ENCODE results near the gene PTPN21.

Gene PTPN21

GRCh38 chr14:88547386-88547780 is 7.4 kb downstream of the PTPN21 start:
- H2AFZ ChIP-seq (ENCODE audit: low read length), result no peak overlapping the region
- no peak for TF ChIP-seq EZH2phosphoT487 (IDR thresholded peaks at IDR 0.05; ENCODE audit: low read length)
- no peak for TF ChIP-seq EZH2 (optimal IDR thresholded peaks at IDR 0.05; ENCODE audit: low read depth, low read length)
- H3K4me1 ChIP-seq (ENCODE audit: low read length), result no peaks in the 10 kb centered on the region
- H3K27me3 ChIP-seq (replicated peaks; ENCODE audit: insufficient read depth, low read length), result no peaks in the 10 kb centered on the region
- H4K20me1 ChIP-seq (ENCODE audit: insufficient read depth, low read length), result no peaks in the 10 kb centered on the region
- no peaks in the 10 kb centered on the region for H3K9me3 ChIP-seq (replicated peaks; ENCODE audit: insufficient read depth, low read length)
- H3K9ac ChIP-seq (ENCODE audit: low read length), result no peak overlapping the region
- no peak overlapping the region for H3K4me2 ChIP-seq (ENCODE audit: low read depth, low read length)
- H3K36me3 ChIP-seq (replicated peaks; ENCODE audit: insufficient read depth, low read length), result no peaks in the 10 kb centered on the region
- no peaks in the 10 kb centered on the region for H3F3A ChIP-seq (ENCODE audit: insufficient read depth, low read length)
- H3K27ac ChIP-seq (ENCODE audit: low read length), result no peak overlapping the region
- no peak for DNase-seq
- no peaks in the 10 kb centered on the region for H3K79me2 ChIP-seq (ENCODE audit: low read length)
- no peak overlapping the region for H3K4me3 ChIP-seq (ENCODE audit: low read length)
- no peaks in the 10 kb centered on the region for H3K9me2 ChIP-seq (replicated peaks; ENCODE audit: insufficient read depth, low read length)

- no peaks in the 10 kb centered on the region for H3K36me3 ChIP-seq (replicated peaks; ENCODE audit: insufficient read depth, low read length)
- H3K27ac ChIP-seq (ENCODE audit: low read length), result no peak overlapping the region
- no peak overlapping the region for H3K9ac ChIP-seq (ENCODE audit: low read length)
- no peak overlapping the region for H3K4me2 ChIP-seq (ENCODE audit: low read depth, low read length)
- H3K9me3 ChIP-seq (replicated peaks; ENCODE audit: insufficient read depth, low read length), result no peaks in the 10 kb centered on the region
- H3K4me3 ChIP-seq (ENCODE audit: low read length), result no peak overlapping the region
- H4K20me1 ChIP-seq (ENCODE audit: insufficient read depth, low read length), result no peaks in the 10 kb centered on the region
- H3K4me1 ChIP-seq (ENCODE audit: low read length), result no peaks in the 10 kb centered on the region
- no peaks in the 10 kb centered on the region for H3K27me3 ChIP-seq (replicated peaks; ENCODE audit: insufficient read depth, low read length)
- H3F3A ChIP-seq (ENCODE audit: insufficient read depth, low read length), result no peaks in the 10 kb centered on the region
- no peak for DNase-seq
- no peaks in the 10 kb centered on the region for H3K79me2 ChIP-seq (ENCODE audit: low read length)
- H2AFZ ChIP-seq (ENCODE audit: low read length), result no peak overlapping the region
- TF ChIP-seq EZH2phosphoT487 (IDR thresholded peaks at IDR 0.05; ENCODE audit: low read length), result no peak
- no peak for TF ChIP-seq EZH2 (optimal IDR thresholded peaks at IDR 0.05; ENCODE audit: low read depth, low read length)
- TF ChIP-seq, protein P1, sequence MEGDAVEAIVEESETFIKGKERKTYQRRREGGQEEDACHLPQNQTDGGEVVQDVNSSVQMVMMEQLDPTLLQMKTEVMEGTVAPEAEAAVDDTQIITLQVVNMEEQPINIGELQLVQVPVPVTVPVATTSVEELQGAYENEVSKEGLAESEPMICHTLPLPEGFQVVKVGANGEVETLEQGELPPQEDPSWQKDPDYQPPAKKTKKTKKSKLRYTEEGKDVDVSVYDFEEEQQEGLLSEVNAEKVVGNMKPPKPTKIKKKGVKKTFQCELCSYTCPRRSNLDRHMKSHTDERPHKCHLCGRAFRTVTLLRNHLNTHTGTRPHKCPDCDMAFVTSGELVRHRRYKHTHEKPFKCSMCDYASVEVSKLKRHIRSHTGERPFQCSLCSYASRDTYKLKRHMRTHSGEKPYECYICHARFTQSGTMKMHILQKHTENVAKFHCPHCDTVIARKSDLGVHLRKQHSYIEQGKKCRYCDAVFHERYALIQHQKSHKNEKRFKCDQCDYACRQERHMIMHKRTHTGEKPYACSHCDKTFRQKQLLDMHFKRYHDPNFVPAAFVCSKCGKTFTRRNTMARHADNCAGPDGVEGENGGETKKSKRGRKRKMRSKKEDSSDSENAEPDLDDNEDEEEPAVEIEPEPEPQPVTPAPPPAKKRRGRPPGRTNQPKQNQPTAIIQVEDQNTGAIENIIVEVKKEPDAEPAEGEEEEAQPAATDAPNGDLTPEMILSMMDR (IDR thresholded peaks at IDR 0.05; ENCODE audit: low read length), result no peak
- no peaks in the 10 kb centered on the region for H3K9me2 ChIP-seq (replicated peaks; ENCODE audit: insufficient read depth, low read length)
These were observed 8.0 kb downstream of the PTPN21 start for GRCh38 chr14:88546621-88547385.

DNA sequence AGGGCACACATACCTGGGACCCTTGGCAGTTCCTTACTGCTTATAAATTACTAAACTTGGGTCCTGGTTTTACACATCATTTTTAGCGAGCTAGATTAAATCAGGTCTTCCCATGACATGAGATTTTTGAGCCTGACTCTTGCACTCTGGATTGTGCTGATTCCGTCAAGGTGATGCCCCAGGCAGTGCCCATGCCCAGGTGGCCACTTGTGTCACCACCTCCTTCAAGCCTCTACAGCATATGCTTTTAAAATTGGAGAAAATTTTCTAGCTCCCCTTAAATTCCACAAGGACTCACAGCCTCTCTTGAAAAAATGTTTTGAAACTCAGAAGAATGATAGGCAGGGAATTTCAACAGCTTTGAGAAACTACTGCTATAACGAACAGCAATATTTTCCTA is 9.6 kb downstream of the PTPN21 start:
- H3K4me2 ChIP-seq (ENCODE audit: low read depth, low read length), result no peak overlapping the region
- H4K20me1 ChIP-seq (ENCODE audit: insufficient read depth, low read length), result no peaks in the 10 kb centered on the region
- H3K4me3 ChIP-seq (ENCODE audit: low read length), result no peak overlapping the region
- no peak overlapping the region for H3K9ac ChIP-seq (ENCODE audit: low read length)
- no peak for DNase-seq
- H3K36me3 ChIP-seq (replicated peaks; ENCODE audit: insufficient read depth, low read length), result no peaks in the 10 kb centered on the region
- no peaks in the 10 kb centered on the region for H3K4me1 ChIP-seq (ENCODE audit: low read length)
- no peaks in the 10 kb centered on the region for H3K9me2 ChIP-seq (replicated peaks; ENCODE audit: insufficient read depth, low read length)
- H3F3A ChIP-seq (ENCODE audit: insufficient read depth, low read length), result no peaks in the 10 kb centered on the region
- H2AFZ ChIP-seq (ENCODE audit: low read length), result no peak overlapping the region
- no peaks in the 10 kb centered on the region for H3K9me3 ChIP-seq (replicated peaks; ENCODE audit: insufficient read depth, low read length)
- TF ChIP-seq, protein P1 (IDR thresholded peaks at IDR 0.05; ENCODE audit: low read length), result no peak
- no peak for TF ChIP-seq EZH2phosphoT487 (IDR thresholded peaks at IDR 0.05; ENCODE audit: low read length)
- TF ChIP-seq EZH2 (optimal IDR thresholded peaks at IDR 0.05; ENCODE audit: low read depth, low read length), result no peak
- no peaks in the 10 kb centered on the region for H3K79me2 ChIP-seq (ENCODE audit: low read length)
- no peaks in the 10 kb centered on the region for H3K27me3 ChIP-seq (replicated peaks; ENCODE audit: insufficient read depth, low read length)
- no peak overlapping the region for H3K27ac ChIP-seq (ENCODE audit: low read length)

All from MM.1S (cell line).